Smooth muscle cell of the brain vasculature (primary cell): ENCODE data around the gene RSAD2.
"Not testable (repeated sequence)": the region's sequence is repeated elsewhere in the genome, so short reads cannot be mapped to it uniquely, and the experiment has no call there.

ENCODE experiments used
- DNase-seq: peaks from one replicate; pipeline ENCODE4 v3.0.0-alpha.2; 2012; ENCODE audit warnings: low read depth, low spot score

The RSAD2 gene

GRCh38 chr2:6864231-6864754 is 13.3 kb upstream of the RSAD2 start:
- no peak for DNase-seq

- no peak for DNase-seq
Observed at GRCh38 chr2:6864923-6865345, 12.6 kb upstream of the RSAD2 start.

DNA sequence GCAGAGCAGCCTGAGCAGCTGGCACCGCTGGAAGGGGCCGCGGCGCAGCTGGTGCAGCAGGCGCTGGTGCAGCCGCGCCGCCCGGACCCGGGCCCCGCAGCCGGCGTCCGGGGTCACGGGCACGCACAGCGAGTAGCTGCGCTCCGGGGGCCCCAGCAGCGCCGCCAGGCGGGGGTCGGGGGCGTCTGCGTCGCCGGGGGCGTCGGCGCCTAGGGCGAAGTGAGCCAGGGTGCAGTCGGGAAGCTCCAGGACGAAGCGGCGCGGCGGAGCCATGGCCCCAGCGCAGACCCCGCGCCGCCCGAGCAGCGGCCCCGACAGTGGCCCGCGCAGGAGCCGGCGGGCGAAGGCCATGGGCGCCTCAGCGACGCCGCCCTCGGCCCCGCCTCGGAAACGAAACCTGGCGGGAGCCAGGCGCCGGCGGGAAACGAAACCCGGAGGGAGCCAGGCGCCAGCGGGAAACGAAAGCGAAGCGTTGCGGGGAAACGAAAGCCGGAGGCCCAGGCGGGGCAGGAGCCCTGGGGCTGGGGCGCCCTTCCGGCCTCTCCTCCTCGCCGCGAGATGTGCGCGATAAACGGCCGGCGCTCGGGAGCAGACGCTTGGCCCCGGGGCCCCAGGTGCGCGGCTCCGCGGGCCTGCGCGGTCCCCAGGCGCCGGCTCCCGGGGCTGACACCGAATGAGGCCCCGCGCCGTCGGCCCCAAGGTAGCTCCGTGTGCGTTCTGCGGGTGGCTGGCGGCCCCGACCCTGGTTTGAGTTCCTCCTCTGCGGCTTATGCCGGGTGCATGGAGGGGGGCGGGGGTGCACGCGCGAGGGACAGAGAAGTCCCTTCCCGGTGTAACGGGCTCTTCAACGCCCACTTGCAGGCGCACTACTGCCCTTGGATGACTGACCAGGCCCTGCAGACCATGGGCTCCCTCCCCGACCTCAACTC is 12.0 kb upstream of the RSAD2 start, which contains the start of gene CMPK2:
CMPK2 (minus strand) TSS at position 562 of the 929 bp plus-strand sequence; CDS start at position 351, 211 bp downstream.
- DNase-seq, result no peak

- DNase-seq, result no peak
Observed at GRCh38 chr2:6866275-6866671, 11.3 kb upstream of the RSAD2 start.

DNA sequence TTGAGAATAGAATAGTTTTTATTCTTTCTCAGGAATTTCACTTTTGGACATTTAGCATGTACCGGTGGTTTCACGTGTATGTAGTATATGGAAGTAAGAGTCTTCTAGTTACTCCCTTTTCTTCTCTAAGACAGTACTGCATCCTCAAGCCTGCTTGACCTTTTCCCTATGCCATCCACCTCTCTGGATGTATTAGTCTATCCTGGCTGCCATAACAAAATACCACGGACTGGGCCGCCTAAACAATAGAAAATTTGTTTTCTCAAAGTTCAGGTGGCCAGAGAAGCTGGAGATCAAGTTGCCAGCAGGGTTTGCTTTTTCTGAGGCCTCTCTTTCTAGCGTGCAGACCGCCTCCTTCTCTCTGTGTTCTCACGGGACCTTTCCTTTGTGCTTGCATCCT is 10.6 kb upstream of the RSAD2 start:
- no peak for DNase-seq

DNA sequence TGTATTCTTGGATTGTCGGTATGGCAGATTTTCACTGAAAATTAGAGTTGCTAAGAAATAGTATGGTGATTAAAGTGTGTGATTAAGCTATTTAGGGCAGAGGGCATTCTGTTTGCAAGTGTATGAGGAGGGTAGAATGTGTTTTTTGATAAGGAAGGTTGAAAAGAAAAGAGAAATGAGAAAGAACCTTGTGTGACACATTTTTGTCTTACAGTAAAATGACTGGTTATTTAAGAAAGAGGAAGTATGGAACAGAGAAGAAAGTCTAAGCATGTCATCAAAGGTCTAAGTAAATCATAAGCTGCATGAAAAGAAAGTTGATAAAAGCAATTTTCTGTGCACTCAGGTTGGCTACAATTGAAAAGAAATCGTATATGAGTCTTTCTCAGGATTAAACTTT is 5.2 kb upstream of the RSAD2 start:
- DNase-seq, result no peak

DNA sequence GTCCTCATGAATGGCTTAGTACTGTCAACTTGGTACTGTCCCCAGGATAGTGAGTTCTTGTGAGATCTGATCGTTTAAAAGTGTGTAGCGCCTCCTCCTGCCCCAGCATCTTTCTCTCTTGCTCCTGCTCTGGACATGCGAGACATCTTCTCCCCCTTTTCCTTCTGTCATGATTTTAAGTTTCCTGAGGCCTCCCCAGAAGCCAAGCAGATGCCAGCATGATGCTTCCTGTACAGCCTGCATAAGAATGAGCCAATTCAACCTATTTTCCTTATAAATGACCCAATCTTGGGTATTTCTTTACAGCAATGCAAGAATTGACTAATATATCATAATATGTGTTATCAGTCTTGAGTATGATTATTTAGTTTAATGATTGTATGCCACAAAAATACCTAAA is 3.5 kb upstream of the RSAD2 start:
- no peak for DNase-seq

GRCh38 chr2:6876309-6876708 is 1.3 kb upstream of the RSAD2 start:
- no peak for DNase-seq

DNA sequence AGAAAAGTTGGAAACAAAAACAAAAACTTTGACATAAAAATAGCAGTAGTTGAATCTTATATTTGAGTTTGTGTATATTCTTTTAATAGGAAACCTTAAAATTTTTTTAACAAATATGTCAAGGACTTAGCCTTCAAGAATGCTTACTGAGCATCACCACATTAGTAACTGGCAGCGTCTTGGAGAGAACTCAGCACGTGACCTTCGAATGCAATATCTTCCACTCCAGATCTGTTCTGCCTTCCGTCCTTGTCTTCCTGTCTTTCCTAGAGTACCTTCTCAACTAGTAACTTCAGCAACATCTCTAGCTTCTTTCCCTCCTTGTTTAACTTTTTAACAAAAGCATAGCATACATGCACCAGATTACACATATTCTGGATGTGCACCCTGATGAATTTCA is 972 bp downstream of the RSAD2 start:
- no peak for DNase-seq

GRCh38 chr2:6879011-6879410 is 1.4 kb downstream of the RSAD2 start:
- DNase-seq, result no peak

DNA sequence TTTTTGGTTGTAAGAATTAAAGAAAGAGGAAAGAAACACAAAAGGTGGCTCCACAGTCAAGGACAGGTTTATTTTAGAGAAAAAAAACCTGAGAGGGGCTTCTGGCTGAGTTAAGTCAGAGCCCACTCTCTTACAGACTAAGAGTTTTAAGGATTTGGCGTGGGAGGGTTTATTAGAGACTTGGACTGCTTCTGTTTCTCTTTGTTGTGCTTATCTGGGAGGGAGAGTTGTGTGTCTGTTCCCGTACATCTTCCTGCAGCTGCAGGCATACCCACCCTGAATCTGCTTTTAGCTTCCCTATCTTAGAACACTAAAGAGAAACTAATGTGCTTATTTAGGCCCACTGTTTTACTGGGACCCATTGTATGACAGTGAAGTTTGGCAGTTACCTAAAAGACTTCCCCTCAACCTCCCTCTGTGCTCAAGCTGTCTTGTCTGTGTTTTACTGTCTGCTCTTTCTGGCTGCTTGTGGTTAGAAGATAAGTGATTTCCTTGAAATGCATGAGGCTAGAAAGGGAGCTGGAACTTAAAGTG is 2.7 kb downstream of the RSAD2 start:
- no peak for DNase-seq

DNA sequence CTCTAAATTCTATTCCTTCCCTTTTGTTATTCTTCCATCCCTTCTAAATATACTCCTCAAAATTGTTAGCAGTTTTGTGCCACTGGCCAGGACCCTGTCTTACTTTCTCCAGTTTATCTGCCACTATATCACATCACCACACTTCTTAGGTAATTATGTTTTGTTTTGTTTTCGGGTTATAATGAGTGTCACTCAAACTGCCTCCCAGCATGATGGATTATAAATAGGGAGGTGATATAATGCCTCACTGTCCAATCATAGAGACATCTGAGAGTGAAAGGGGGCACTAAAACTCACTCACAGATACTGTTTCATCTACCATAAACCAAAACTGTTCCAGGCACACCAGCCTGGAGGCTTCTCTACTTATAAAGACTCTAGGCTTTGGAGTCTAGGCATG is 3.5 kb downstream of the RSAD2 start:
- no peak for DNase-seq

GRCh38 chr2:6881516-6881915 is 3.9 kb downstream of the RSAD2 start:
- no peak for DNase-seq

- no peak for DNase-seq
Observed at GRCh38 chr2:6883448-6884122, 6.0 kb downstream of the RSAD2 start.

GRCh38 chr2:6885551-6885950 is 8.0 kb downstream of the RSAD2 start:
- DNase-seq, result no peak

DNA sequence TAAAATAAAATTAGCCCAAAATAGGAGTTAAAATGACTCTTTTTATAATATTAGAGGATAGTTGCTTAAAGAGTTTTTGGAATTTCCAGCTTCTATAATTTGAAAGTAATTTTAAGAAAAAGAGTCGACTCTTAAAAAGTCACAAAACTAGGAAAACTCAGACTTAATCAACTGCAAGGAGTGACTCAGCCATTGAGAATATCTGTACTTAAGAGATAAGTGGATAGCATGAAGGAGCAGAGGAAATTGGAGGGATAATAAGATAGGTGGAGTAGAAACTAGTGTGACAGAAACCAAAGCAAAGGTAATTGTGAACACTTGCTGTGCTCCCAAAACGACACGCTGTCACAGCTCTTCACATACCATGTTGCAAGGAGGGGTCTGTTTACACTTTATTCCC is 8.4 kb downstream of the RSAD2 start:
- no peak for DNase-seq

DNA sequence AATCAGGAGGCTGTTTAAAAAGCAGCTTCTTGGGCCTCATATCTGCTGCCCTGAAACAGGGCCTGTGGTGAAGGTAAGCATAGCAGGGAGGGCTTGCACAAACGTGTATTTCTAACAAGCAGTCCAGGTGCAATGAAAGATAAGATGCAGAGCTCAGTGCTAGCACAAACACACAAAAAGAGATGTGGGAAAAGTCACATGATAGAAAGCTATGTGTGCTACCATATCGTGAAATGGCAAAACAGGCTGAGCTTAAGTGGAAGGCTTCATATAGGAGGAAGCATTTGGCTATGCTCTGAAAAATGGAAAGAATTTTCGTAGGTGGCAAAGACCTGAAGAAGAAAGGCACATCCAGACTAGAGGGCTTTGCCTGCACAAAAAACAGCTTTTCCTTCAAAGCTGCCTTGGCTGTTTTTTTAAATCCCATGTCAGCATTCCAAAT is 10.2 kb downstream of the RSAD2 start:
- no peak for DNase-seq

DNA sequence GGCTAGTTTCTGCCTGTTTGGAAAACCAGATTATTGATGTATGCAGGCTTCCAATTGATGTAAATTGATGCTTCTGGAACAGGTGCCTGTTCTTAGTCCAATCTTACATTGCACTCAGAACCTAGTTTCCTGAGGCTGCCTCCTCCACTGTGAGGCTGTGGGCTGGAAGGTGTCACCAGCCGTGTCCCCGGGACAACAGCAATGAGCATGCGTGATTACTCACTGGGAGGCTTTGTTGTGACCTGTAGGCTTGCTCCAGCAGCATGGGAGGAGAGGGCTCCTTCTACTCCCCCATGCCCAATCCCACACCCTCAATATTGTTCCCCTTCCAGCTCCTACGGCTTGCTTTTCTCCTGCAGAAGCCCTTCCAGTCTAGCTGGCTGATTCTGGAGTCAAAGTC is 11.1 kb downstream of the RSAD2 start:
- DNase-seq, result no peak

DNA sequence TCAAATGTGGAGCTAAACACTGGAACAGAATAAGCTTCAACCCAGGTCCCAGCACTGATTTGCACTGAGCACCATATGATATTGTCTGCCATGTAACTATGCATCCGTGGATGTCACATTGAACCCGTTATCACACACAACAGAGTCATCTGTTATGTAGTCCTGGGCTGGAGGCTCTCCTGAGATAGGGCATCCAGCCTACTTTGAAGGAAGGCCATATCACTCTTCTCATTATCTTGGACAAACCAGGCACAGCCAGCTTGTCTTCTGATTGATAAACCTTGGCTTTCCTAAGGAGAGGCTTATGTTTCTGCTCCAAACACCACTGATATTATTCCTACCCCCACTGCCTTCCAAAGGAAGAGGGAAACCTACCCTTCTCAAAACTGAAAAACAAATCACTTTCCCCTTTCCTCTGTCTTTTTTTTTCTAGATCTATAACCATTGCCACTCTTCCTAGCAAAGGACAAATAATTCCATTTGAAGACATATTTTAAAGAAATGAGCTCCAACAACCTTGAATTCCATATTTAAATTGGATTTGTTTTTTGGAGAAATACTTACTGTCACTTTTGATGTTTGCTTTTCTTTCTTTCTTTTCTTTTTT is 16.4 kb downstream of the RSAD2 start:
- DNase-seq, result no peak

GRCh38 chr2:6896930-6897759 is 19.6 kb downstream of the RSAD2 start:
- no peak for DNase-seq

- not testable (repeated sequence) for DNase-seq
Observed at GRCh38 chr2:6902581-6902980, 25.0 kb downstream of the RSAD2 start.
